GM19438 (cell line): ENCODE data around the gene LRRK1.

Experiments
- ATAC-seq: cut with Tn5 transposase; IDR thresholded peaks from one replicate; pipeline ENCODE4 v1.9.1; 2021; ENCODE audit warnings: low read depth; ENCODE audit not compliant: unreplicated experiment

LRRK1 gene, protein sequence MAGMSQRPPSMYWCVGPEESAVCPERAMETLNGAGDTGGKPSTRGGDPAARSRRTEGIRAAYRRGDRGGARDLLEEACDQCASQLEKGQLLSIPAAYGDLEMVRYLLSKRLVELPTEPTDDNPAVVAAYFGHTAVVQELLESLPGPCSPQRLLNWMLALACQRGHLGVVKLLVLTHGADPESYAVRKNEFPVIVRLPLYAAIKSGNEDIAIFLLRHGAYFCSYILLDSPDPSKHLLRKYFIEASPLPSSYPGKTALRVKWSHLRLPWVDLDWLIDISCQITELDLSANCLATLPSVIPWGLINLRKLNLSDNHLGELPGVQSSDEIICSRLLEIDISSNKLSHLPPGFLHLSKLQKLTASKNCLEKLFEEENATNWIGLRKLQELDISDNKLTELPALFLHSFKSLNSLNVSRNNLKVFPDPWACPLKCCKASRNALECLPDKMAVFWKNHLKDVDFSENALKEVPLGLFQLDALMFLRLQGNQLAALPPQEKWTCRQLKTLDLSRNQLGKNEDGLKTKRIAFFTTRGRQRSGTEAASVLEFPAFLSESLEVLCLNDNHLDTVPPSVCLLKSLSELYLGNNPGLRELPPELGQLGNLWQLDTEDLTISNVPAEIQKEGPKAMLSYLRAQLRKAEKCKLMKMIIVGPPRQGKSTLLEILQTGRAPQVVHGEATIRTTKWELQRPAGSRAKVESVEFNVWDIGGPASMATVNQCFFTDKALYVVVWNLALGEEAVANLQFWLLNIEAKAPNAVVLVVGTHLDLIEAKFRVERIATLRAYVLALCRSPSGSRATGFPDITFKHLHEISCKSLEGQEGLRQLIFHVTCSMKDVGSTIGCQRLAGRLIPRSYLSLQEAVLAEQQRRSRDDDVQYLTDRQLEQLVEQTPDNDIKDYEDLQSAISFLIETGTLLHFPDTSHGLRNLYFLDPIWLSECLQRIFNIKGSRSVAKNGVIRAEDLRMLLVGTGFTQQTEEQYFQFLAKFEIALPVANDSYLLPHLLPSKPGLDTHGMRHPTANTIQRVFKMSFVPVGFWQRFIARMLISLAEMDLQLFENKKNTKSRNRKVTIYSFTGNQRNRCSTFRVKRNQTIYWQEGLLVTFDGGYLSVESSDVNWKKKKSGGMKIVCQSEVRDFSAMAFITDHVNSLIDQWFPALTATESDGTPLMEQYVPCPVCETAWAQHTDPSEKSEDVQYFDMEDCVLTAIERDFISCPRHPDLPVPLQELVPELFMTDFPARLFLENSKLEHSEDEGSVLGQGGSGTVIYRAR (N-terminal part only)

DNA sequence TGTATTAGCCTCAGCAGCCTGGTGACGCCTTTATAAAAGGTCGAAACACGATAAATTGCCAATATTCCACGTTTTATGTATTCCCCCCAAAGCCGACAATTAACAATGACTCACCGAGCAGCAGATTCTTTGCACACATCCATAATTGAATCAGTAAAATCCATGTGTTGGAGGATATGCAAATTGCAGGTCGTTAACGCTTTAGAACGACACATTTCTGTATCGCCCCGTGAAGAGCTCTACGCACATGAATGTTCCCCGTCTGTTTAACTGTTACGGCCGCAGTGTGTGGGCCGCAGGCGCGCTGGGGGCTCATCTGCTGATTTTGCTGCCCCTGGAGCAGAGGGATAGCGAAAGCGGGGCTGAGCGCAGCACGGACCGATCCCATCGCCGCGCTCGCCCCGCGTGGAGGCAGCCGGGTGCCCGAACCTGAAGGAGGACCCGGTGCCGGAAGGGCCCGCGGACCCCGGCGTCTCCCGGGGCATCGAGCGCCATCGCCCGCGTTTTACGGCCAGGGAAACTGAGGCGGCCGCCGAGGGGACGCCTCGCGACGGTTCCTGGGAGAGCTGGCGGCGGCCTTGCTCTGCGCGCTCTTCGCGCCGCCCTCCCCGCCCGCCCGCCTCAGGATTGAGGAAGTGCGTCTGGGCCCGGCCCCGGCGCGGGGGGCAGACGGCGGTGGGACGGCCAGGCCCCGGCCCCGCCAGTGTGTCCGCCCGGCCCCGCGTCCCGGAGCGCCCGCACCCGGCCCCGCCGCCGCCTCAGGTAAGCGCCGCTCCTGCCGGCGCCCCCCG is at the start of gene LRRK1:
LRRK1 (plus strand) TSS at position 668 of the 791 bp plus-strand sequence. CDS start 5,276 bp downstream, outside the sequence.
- ATAC-seq, result peak; percentile 18

DNA sequence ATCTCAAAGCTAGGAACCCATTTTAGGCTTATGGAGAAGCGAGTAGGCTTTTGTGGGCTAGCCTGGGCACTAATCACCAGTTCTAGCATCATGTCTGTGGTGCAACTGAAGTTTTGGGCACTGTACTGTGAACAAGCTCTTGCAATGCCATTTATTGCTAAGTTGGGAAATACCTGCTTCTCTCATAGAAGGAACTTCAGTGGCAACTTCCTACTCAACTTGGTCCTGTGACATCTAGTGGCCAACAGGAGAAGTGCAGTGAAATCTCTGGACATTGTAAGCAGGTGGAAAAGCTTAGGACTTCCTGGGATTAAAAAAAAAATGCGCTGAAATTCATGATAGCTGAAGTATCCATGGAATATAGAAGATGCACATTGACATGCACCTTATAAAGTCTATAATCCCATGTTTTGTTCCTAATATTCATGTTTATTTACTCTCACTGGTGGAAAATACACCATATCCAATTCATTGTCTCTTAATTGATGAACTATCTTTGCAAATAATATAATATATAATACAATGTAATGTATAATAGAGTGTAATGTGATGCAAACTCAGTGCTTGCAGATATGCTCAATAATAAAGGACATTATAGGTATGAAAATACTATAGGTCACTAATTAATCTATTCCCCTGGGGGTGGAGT is 46.0 kb upstream of the LRRK1 start:
- ATAC-seq, result no peak

DNA sequence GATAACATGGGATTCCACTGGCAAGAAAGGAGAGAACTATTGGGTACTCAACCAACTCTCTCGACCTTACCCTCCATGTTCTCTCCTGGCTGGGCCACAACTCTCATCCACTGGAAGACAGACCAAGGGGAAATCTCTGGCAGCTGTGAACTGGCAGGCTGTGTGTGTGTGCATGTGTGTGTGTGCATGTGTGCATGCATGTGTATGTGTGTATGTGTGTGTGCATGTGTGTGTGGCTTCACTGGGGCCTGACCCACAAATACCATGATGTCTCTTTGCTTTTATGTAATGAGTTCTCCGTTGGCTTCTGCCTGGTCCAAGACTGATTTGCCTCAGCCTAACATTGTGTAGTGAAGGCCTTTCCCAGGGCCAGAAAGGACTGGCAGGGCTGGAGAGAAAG is 43.7 kb upstream of the LRRK1 start:
- no peak for ATAC-seq

DNA sequence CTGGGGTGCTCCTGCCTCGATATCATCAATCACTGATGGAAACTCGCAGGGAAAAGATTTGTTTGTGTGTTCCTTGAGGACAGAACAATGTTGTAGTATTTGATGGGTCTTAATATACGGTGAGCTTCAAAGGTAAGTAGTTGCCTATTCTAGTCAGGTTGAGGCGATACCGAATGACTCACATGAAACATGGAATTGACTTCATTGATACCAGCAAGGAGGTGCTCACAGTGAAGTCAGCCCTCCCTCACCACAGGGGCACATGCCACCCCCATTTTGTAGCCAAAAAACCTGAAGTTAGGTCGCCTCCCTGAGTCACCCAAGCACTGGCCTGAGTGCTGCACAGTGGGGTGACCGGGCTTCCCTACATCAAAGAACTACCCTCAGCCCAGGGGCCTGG is 43.2 kb upstream of the LRRK1 start:
- ATAC-seq, result no peak

DNA sequence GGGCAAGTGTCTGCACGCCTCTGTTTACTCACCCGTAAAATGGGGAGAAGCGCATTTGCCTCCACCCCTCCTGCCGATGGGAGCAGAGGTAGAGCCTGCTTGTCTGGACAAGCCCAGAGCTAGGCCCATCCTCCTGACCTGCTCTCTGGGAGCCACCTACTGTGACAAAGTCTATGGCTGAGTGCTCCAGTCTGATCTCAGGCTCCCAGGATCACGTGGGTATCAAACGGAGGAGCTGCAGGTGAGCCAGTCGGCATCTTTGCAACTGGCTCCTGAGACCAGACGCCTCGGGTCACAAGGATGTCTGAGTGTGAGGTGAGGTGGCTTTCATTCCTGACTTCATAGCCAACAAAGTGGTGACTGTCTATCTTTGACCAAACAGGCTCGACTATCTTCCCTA is 41.6 kb upstream of the LRRK1 start:
- ATAC-seq, result no peak

DNA sequence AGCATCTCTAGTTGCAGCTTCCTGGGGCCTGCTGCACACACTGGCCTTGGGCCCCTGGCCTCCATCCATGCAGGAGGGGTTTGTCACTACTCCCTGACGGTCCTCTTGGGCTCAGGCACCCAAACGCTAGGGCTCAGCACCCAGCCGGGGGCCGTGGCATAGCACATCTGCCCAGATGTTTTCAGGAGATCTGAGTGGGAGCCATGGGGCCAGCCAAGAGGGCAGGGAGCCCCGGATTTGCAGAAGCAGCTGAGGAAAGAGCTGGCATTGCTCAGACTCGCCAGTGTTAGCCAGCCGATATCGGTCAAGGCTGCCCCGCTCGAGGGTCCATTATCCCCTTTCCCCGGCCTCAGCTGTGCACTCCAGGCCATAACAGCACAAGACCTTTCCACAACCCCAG is 41.0 kb upstream of the LRRK1 start:
- ATAC-seq, result no peak

DNA sequence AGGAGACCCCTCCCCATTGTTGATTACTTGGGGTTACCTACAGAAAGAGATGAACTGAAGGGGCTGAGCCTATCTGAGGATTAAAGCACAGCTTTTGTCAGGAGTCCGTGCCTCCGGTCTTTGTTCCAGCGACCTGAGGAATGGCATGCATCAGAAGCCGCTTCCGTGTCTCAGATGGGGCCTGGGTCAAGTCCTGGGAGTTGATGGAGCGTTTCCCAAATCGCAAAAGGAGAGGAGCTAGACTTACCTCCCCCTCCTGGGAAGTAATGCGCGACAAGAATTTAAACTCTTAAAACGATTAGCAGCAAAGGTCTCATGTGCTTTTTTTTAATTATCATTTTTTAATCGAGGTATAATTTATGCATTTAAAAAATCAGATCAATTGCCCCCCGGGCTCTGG is 40.5 kb upstream of the LRRK1 start:
- no peak for ATAC-seq

DNA sequence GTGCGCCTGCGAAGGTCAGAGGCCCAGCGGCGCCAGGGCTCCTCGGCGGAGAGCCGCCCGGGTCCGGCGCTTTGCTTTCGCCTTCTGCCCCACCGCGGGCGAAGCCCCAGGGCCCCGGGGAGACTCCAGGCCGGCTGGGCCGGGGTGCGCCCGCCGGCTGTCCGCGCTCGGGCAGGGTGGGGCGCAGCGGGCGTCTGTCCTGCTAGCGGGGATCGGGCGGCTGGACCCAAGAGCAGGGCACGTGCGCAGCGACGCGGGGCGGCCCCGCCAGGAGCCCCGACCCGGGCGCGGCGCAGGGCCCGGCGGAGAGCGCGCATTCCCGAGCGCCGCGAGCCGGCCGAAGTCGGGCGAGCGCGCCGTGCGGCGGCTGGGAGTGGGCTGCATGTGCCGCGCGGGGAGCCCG is 40.1 kb upstream of the LRRK1 start:
- ATAC-seq, result no peak

DNA sequence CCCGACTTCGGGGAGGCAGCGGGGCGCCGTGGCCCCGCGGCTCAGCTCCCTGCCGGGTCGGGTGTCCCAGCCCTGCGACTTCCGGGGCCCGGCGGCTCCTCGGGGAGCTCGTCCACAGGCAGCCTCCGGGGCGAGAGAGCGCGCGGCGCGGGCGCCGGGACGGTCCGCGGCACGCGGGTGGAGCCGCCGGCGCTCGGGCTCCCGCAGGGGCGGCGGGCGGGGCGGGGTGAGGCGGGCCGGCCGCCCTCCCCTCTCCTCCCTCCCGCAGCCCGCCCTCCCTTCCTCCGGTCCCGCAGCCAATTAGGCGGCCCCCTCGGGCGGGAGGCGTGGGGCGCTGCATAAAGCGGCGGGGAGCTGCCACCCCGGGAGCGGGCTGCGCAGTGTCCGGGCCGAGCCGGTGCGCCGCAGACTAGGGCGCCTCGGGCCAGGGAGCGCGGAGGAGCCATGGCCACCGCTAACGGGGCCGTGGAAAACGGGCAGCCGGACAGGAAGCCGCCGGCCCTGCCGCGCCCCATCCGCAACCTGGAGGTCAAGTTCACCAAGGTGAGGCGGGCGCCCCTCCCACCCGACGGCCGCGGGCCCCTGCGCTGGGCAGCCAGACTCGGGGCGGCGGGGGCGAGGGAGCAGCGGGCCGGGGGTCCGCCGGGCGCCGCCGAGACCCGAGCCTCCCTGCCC is 39.6 kb upstream of the LRRK1 start, which contains the start of gene ALDH1A3:
ALDH1A3 (plus strand) TSS at position 368 of the 675 bp plus-strand sequence; CDS start at position 445, 77 bp downstream.
- ATAC-seq, result peak; percentile 43

DNA sequence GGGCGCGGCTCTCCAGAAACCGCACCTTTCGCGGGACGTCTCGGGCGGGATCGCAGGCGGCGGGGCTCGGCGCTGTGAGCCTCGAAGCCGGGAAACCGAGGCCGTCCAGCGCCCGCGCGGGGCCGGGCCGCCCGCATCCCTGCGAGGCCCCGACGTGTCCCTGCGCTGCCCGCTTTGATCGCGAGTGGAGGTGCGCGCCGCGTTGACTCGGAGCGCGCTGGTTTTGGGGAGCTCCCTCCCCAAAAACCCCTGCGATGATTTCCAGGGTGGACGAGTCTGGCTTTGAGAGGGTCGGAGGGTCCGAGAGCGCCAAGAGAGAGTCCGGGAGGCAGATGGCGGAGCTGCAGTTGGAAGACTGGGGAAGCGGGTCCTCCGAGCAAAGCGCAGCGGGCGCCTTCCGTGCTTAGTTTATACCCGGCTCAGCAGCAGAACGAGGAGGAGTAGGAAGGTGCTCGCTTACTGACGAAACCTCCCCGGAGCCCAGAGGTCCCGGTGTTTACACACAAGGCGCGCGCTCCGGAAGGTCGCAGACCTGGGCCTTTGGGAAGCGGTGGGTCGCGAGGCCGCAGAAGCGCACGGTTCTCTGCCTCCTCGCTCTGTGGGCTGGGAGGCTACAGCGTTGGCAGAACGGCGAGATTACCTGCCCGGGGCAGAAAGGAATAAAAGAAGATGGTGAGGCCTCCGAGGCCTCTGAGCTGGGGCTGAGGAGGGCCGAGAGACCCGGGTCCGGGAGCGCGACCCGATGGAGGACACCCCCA is 38.8 kb upstream of the LRRK1 start:
- no peak for ATAC-seq

DNA sequence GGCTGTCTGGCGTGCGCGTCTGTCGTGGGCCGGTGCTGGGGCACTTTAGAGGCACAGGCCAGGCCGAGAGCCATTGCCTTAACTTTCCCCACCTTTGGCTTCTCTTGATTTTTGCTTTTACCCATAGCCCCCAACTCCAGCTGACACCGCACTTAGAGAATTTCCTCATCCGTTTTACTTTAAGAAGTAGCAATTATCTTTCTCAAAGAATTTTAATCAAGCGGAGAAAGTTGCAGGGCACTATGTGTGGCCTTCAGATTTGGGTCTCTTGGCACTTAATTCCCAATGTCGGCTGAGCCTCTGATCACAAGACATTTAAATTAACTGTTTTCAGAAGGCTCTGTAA is 38.3 kb upstream of the LRRK1 start:
- no peak for ATAC-seq

DNA sequence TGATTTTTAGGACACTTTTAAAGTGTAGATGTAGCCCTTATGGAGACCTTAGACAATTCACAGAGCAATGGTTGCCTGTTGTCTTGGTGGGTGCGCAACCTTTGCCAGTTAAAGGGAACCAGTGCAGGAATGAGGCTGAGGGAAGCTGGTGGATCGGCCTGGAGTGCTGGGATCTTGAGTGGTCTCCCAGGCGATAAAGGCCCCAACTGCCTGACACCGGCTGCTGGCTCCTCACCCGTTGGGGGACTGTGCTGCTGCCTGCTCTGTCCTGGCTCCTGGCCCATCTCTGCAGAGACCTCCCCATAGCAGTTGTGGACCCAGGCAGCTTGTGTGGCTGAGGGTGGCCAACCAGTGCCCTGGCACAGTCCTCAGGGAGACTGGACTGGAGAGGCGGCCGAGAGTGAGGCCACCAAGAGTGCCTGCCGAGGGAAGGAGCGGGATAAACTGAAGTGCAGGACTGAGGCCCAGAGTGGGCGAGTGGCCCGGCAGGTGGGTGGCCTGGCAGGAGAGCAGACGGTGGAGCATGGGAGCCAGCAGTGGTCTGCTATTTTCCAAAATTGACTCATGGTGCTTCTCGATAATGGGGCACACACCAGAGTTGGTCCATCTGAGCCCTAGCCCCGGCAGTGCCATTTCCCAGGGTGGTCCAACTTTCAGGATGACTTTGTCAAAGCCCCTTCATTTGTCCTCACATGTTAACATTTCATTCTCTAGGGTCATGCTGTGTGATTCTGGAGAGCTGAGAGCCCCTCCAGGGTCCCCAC is 37.4 kb upstream of the LRRK1 start:
- ATAC-seq, result no peak

DNA sequence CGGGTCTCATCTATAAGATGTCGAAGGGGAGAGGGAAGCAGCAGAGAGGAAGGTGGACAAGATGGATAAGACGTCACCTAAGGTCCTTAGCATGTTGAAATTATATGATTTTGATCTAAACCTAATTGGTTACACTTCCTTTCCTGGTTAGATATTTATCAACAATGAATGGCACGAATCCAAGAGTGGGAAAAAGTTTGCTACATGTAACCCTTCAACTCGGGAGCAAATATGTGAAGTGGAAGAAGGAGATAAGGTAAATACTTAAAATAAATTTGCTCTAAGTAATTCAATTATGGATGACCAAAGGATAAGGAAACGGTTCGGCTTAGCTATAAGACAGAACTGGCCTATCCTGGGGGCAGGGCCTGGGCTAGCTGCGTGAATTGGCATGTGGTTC is 34.0 kb upstream of the LRRK1 start:
- no peak for ATAC-seq

DNA sequence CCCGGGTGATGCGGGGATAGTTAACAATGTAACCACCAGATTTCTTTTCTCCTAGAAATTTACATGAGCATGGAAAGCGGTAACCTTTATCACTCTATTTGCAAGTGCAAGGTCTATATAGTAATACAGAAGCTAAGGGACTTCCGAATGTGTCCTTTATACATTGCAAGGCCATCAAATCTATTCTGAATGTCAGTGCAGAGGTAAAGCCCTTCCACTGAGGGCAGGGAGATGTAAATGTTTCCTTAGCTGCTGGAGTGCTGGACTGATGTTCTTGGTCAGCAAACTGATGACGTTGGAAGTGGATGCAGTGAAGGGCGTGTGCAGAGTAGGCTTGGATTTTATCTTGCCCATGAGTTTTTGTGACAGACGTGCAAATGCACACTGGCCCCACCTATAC is 33.3 kb upstream of the LRRK1 start:
- no peak for ATAC-seq

DNA sequence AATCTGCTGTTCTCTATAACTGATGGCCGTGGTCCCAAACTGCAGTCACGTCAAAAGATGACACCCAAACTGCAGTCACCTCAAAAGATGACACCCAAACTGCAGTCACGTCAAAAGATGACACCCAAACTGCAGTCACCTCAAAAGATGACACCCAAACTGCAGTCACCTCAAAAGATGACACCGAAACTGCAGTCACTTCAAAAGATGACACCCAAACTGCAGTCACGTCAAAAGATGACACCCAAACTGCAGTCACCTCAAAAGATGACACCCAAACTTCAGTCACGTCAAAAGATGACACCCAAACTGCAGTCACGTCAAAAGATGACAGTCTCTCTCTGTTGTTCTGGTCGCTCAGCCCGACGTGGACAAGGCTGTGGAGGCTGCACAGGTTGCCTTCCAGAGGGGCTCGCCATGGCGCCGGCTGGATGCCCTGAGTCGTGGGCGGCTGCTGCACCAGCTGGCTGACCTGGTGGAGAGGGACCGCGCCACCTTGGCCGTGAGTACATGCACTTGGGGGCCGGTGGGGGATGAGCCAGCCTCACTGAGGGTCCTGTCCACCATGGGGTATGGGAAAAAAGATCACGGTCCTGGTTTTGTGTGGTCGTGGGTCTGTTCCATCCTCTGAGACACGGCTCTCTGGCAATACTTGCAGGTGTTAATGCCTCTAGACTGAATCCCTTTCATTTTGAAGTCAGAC is 31.8 kb upstream of the LRRK1 start:
- ATAC-seq, result no peak

DNA sequence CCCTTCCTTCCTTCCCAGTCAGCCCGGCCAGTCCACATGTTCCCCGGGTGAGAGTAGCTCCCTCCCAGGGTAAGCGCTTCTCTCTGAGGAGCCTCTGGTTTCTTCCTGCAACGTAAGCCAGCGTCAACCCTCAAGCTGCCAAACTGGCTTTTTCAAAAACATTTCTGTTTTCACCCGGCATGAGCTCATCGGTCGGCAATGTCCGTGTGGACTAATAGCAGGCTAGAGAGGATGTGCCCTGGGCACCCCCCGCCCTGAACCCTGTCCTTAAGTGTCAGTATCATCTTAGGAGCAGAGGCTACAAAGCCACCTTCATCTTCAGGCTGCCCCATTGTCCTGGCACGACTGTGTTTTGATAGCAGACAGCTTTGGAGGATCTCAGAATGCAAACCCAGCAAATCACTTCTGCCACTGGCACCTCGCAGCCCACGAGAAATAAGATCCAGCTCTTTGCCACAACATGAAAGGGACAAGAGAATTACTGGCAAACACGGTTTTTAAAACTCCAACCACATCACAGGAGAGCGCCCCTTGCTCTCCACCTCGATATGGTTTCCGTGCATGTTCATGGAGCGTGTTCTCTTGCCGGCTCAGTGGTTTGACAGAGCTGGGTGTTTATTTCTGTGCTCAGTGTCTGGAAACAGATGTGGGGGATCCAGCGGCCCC is 29.6 kb upstream of the LRRK1 start:
- ATAC-seq, result no peak
